Vagina (tissue), 2 donors: ENCODE measurements around the gene POMC.

Source experiments
- POLR2A ChIP-seq, 2 donors: fragments of 450-650 bp; IDR thresholded peaks; one replicate each; pipeline ENCODE4 v1.6.1; 2017; ENCODE audit warnings: antibody characterized with exemption in 2 of 2, mild to moderate bottlenecking in 2 of 2, moderate library complexity in 2 of 2
- POLR2AphosphoS5 ChIP-seq, 2 donors: sonication (generic); formaldehyde crosslinking; IDR thresholded peaks; one replicate each; pipeline ENCODE4 v1.9.0; 2017; ENCODE audit warnings: antibody characterized with exemption in 2 of 2, mild to moderate bottlenecking in 2 of 2, low read depth in 1 of 2; ENCODE audit not compliant: insufficient read depth in 1 of 2
- TF ChIP-seq, protein P1 (sequence below), 3 experiments: fragments of 450-650 bp in 2 of 3; fragments of 200-600 bp in 1 of 3; sonication (generic) in 1 of 3; IDR thresholded peaks; one replicate each; pipeline ENCODE4 v1.5.1; 2017 to 2019; ENCODE audit warnings: antibody characterized with exemption in 3 of 3, mild to moderate bottlenecking in 2 of 3, moderate library complexity in 2 of 3

DNA sequence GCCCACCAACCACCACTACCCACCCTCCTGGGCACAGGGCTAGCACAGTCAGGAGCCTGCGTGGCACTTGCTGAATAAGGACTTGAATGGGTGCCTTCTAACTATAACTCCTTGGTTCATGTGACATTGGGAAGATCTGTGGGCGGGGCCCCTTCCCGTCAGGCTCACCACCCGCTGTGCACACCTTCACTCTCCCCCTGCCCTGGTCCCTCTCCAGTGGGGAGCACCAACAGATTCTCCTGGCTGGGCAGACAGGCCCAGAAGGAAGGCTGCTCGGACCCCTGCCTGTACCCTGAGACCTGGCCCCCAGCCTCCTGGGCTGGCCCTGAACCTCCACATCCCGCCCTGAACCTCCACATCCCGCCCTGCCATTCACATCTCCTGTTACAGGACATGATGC, 33.4 kb upstream of the POMC start:
- TF ChIP-seq, protein P1, sequence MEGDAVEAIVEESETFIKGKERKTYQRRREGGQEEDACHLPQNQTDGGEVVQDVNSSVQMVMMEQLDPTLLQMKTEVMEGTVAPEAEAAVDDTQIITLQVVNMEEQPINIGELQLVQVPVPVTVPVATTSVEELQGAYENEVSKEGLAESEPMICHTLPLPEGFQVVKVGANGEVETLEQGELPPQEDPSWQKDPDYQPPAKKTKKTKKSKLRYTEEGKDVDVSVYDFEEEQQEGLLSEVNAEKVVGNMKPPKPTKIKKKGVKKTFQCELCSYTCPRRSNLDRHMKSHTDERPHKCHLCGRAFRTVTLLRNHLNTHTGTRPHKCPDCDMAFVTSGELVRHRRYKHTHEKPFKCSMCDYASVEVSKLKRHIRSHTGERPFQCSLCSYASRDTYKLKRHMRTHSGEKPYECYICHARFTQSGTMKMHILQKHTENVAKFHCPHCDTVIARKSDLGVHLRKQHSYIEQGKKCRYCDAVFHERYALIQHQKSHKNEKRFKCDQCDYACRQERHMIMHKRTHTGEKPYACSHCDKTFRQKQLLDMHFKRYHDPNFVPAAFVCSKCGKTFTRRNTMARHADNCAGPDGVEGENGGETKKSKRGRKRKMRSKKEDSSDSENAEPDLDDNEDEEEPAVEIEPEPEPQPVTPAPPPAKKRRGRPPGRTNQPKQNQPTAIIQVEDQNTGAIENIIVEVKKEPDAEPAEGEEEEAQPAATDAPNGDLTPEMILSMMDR (IDR thresholded peaks at IDR 0.05): no peak
- TF ChIP-seq POLR2A (IDR thresholded peaks at IDR 0.05): no peak
- TF ChIP-seq POLR2AphosphoS5 (IDR thresholded peaks at IDR 0.05; ENCODE audit: insufficient read depth in 1 of 2, low read depth in 1 of 2): no peak
